ENCODE measurements around the gene KIAA0232.
"Not testable (repeated sequence)": the region's sequence is repeated elsewhere in the genome, so short reads cannot be mapped to it uniquely, and the experiment has no call there.

Gene KIAA0232

GRCh38 chr4:6808259-6808658, 25.7 kb downstream of the KIAA0232 start:
- DNase-seq (ENCODE audit: low spot score) = no peak

GRCh38 chr4:6811165-6811564, 28.6 kb downstream of the KIAA0232 start:
- no peak for DNase-seq (ENCODE audit: low spot score)

GRCh38 chr4:6812766-6813165, 30.2 kb downstream of the KIAA0232 start:
- DNase-seq (ENCODE audit: low spot score) = no peak

GRCh38 chr4:6813725-6814124, 31.2 kb downstream of the KIAA0232 start:
- no peak for DNase-seq (ENCODE audit: low spot score)

- no peak for DNase-seq (ENCODE audit: low spot score)
Measured at GRCh38 chr4:6815029-6815836, 32.7 kb downstream of the KIAA0232 start.

- DNase-seq (ENCODE audit: low spot score) = peak; percentile 50
Measured at GRCh38 chr4:6819295-6819694, 36.8 kb downstream of the KIAA0232 start.

GRCh38 chr4:6820695-6821094, 38.2 kb downstream of the KIAA0232 start:
- no peak for DNase-seq (ENCODE audit: low spot score)

GRCh38 chr4:6824071-6824470, 41.5 kb downstream of the KIAA0232 start:
- no peak for DNase-seq (ENCODE audit: low spot score)

GRCh38 chr4:6824772-6825402, 42.4 kb downstream of the KIAA0232 start:
- DNase-seq (ENCODE audit: low spot score) = no peak

GRCh38 chr4:6825403-6825802, 42.9 kb downstream of the KIAA0232 start:
- no peak for DNase-seq (ENCODE audit: low spot score)

- DNase-seq (ENCODE audit: low spot score) = no peak
Measured at GRCh38 chr4:6826781-6827508, 44.4 kb downstream of the KIAA0232 start.

GRCh38 chr4:6829086-6829485, 46.6 kb downstream of the KIAA0232 start:
- DNase-seq (ENCODE audit: low spot score) = no peak

GRCh38 chr4:6834867-6835266, 52.3 kb downstream of the KIAA0232 start:
- no peak for DNase-seq (ENCODE audit: low spot score)

- not testable (repeated sequence) for DNase-seq (ENCODE audit: low spot score)
Measured at GRCh38 chr4:6835616-6836015, 53.1 kb downstream of the KIAA0232 start.

GRCh38 chr4:6837106-6837505, 54.6 kb downstream of the KIAA0232 start:
- not testable (repeated sequence) for DNase-seq (ENCODE audit: low spot score)

GRCh38 chr4:6839579-6839978, 57.1 kb downstream of the KIAA0232 start:
- no peak for DNase-seq (ENCODE audit: low spot score)

GRCh38 chr4:6840062-6840976, 57.8 kb downstream of the KIAA0232 start:
- no peak for DNase-seq (ENCODE audit: low spot score)

- DNase-seq (ENCODE audit: low spot score) = no peak
Measured at GRCh38 chr4:6845027-6845426, 62.5 kb downstream of the KIAA0232 start.

- DNase-seq (ENCODE audit: low spot score) = no peak
Measured at GRCh38 chr4:6845574-6845973, 63.0 kb downstream of the KIAA0232 start.

- DNase-seq (ENCODE audit: low spot score) = no peak
Measured at GRCh38 chr4:6847178-6847577, 64.7 kb downstream of the KIAA0232 start.

GRCh38 chr4:6848717-6849305, 66.3 kb downstream of the KIAA0232 start:
- DNase-seq (ENCODE audit: low spot score) = no peak

All from NAMALWA (cell line).